Body of pancreas (tissue), 4 donors: ENCODE results near the gene C12orf75. TPM values are rescaled to one million over a fixed set of nuclear protein-coding genes. Genes with fewer than 3 reads are reported as not detected.

Source experiments
- ATAC-seq: fragments of 150-250 bp; one replicate; pipeline ENCODE4 v1.9.1; 2016
- DNase-seq, 4 donors: peaks; one replicate each; pipeline ENCODE4 v3.0.0-alpha.2; 2019
- H3K27ac ChIP-seq, 4 donors: fragments of 200-600 bp; sonication (generic); 1 replicate in 3 of 4; 2 replicates in 1 of 4; pipeline versions ENCODE4 v1.5.1 to v1.6.1; 2016 to 2019; ENCODE audit warnings: mild to moderate bottlenecking in 1 of 4, mixed read lengths in 1 of 4, moderate library complexity in 1 of 4
- H3K27me3 ChIP-seq, 2 donors: fragments of 200-600 bp; sonication (generic); one replicate each; pipeline ENCODE4 v1.6.0; 2016; ENCODE audit warnings: mild to moderate bottlenecking in 1 of 2
- H3K36me3 ChIP-seq, 2 donors: fragments of 200-600 bp; sonication (generic); replicated peaks in 1 of 2; 2 replicates each; pipeline ENCODE4 v1.5.1; 2016; ENCODE audit warnings: low read depth in 2 of 2; ENCODE audit not compliant: insufficient read depth in 1 of 2
- H3K4me1 ChIP-seq: fragments of 200-600 bp; sonication (generic); one replicate; pipeline ENCODE4 v1.6.0; 2016
- H3K4me3 ChIP-seq, 2 donors: fragments of 200-600 bp; sonication (generic); 1 replicate in 1 of 2; 2 replicates in 1 of 2; pipeline ENCODE4 v1.5.1; 2016 to 2019
- H3K9me3 ChIP-seq, 3 donors: fragments of 200-600 bp; sonication (generic); 1 replicate in 2 of 3; 2 replicates in 1 of 3; pipeline ENCODE4 v1.5.1; 2016
- CTCF ChIP-seq, 7 experiments: fragments of 450-650 bp in 4 of 7; fragments of 200-600 bp in 3 of 7; sonication (generic) in 3 of 7; IDR thresholded peaks; one replicate each; pipeline ENCODE4 v1.5.1; 2016 to 2019; ENCODE audit warnings: antibody characterized with exemption in 7 of 7
- POLR2A ChIP-seq, 3 donors: fragments of 450-650 bp; IDR thresholded peaks; one replicate each; pipeline ENCODE4 v1.6.1; 2016; ENCODE audit warnings: antibody characterized with exemption in 3 of 3, mild to moderate bottlenecking in 2 of 3
- WGBS, 2 donors: methylation state at CpG; one replicate each; pipeline ENCODE4 v1.1.5; 2017; 5-methylcytosine and 5-hydroxymethylcytosine counted together
- intact Hi-C: fragments of 100-400 bp; cut with DNase I; formaldehyde crosslinking; loops from one replicate; pipeline ENCODE4 v1.15.1; 2023
- total RNA-seq, 2 donors: library from RNA; depleted of rRNA; stranded (reverse); fragments of >200 nt; gene quantifications; one replicate each; pipeline ENCODE4 v1.1.0, GENCODE V29; 2016

C12orf75 gene
- total RNA-seq, 2 donors from 2014 or later = 39.2 to 57.6 TPM

- ATAC-seq (no peak), DNase-seq (no peak)
- no peak for TF ChIP-seq CTCF (IDR thresholded peaks at IDR 0.05)
- TF ChIP-seq POLR2A (IDR thresholded peaks at IDR 0.05) = no peak
- WGBS, 2 donors = 80 to 82% methylated on average over 7 of the region's 7 CpGs
- Histone ChIP-seq H3K27me3 (no peaks in the 10 kb centered on the region), H3K4me1 (peaks cover 6% of the 10 kb centered on the region), H3K4me3 (no peak overlapping the region), H3K27ac (no peak overlapping the region), H3K36me3 (no peaks in the 10 kb centered on the region), H3K9me3 (no peaks in the 10 kb centered on the region)
- intact Hi-C loops = no loop called here
These were observed 48.4 kb downstream of the C12orf75 start for GRCh38 chr12:105378911-105379310.

- Histone ChIP-seq H3K27me3 (no peaks in the 10 kb centered on the region), H3K36me3 (no peaks in the 10 kb centered on the region), H3K4me3 (no peak overlapping the region), H3K4me1 (peaks cover 6% of the 10 kb centered on the region), H3K27ac (peak overlapping the region in 1 of 4 donors; percentile 20), H3K9me3 (no peaks in the 10 kb centered on the region)
- 18 to 25% methylated on average over 18 of the region's 18 CpGs for WGBS, 2 donors
- intact Hi-C loops = loop anchor here (10.0 kb wide), 2 partner anchors 188 to 1178 kb away; no protein-coding TSS in a partner anchor
- peak; percentile 57 to 93 (median 89) for TF ChIP-seq CTCF (IDR thresholded peaks at IDR 0.05)
- TF ChIP-seq POLR2A (IDR thresholded peaks at IDR 0.05) = no peak
- ATAC-seq (peak; percentile 89), DNase-seq (peak; percentile 12 to 70 (median 26))
These were observed 52.5 kb downstream of the C12orf75 start for GRCh38 chr12:105382771-105383622.

DNA sequence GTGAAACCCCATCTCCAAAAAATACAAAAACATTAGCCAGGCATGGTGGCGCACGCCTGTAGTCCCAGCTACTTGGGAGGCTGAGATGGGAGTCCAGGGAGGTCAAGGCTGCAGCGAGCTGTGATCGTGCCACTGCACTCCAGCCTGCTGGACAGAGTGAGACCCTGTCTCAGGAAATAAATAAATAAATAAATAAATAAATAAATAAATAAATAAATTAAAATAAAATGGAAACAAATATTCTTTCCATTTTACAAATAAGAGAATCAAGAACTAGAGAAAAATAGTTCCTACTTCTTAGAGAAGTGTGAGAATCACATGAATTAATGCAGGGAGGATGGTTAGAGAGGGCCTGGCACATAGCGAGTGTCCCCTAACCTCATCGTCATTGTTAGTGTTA, 53.7 kb downstream of the C12orf75 start:
- Histone ChIP-seq H3K27me3 (no peaks in the 10 kb centered on the region), H3K27ac (no peak overlapping the region), H3K9me3 (no peaks in the 10 kb centered on the region), H3K36me3 (no peaks in the 10 kb centered on the region), H3K4me1 (peaks cover 6% of the 10 kb centered on the region), H3K4me3 (no peak overlapping the region)
- ATAC-seq (no peak), DNase-seq (no peak)
- no peak for TF ChIP-seq CTCF (IDR thresholded peaks at IDR 0.05)
- no peak for TF ChIP-seq POLR2A (IDR thresholded peaks at IDR 0.05)
- 80 to 81% methylated on average over 6 of the region's 6 CpGs for WGBS, 2 donors
- intact Hi-C loops = loop anchor here (10.0 kb wide), 2 partner anchors 189 to 1179 kb away; no protein-coding TSS in a partner anchor

GRCh38 chr12:105384916-105385535, 54.5 kb downstream of the C12orf75 start:
- Histone ChIP-seq H3K4me3 (no peak overlapping the region), H3K4me1 (peaks cover 6% of the 10 kb centered on the region), H3K36me3 (no peaks in the 10 kb centered on the region), H3K27me3 (no peaks in the 10 kb centered on the region), H3K9me3 (no peaks in the 10 kb centered on the region), H3K27ac (no peak overlapping the region)
- DNase-seq = no peak
- 64 to 68% methylated on average over 6 of the region's 6 CpGs for WGBS, 2 donors
- ATAC-seq = no peak
- intact Hi-C loops = loop anchor here (10.0 kb wide), 2 partner anchors 190 to 1180 kb away; no protein-coding TSS in a partner anchor
- TF ChIP-seq POLR2A (IDR thresholded peaks at IDR 0.05) (no peak), CTCF (IDR thresholded peaks at IDR 0.05) (no peak)
